GM23338 (cell line): Measurements from ENCODE around the gene TPGS1. TPM values are rescaled to one million over a fixed set of nuclear protein-coding genes. Genes with fewer than 3 reads are reported as not detected.

Experiments
- ATAC-seq: fragments of 200-7000 bp; cut with Tn5 transposase; 3 replicates; pipeline ENCODE4 v1.9.1; 2020
- DNase-seq: peaks from one replicate; pipeline ENCODE4 v3.0.0-alpha.2; 2015; ENCODE audit warnings: low spot score
- H2AFZ ChIP-seq: fragments of 200-600 bp; sonication (generic); 2 replicates; pipeline ENCODE4 v1.8.0; 2016; ENCODE audit warnings: antibody characterized with exemption, mild to moderate bottlenecking, moderate library complexity
- H3F3A ChIP-seq: fragments of 200-600 bp; sonication (generic); replicated peaks from 2 replicates; pipeline ENCODE4 v1.8.0; 2017; ENCODE audit warnings: antibody characterized with exemption, mixed run types, low read depth
- H3K27ac ChIP-seq: fragments of 200-600 bp; sonication (generic); 2 replicates; pipeline ENCODE4 v1.6.1; 2016; ENCODE audit warnings: low read depth
- H3K27me3 ChIP-seq: fragments of 200-600 bp; sonication (generic); 2 replicates; pipeline ENCODE4 v1.8.0; 2016; ENCODE audit warnings: mild to moderate bottlenecking, mixed run types, moderate library complexity; ENCODE audit not compliant: insufficient read depth
- H3K36me3 ChIP-seq: fragments of 200-600 bp; sonication (generic); 2 replicates; pipeline ENCODE4 v1.8.0; 2016; ENCODE audit warnings: mild to moderate bottlenecking; ENCODE audit not compliant: insufficient read depth
- H3K4me1 ChIP-seq: fragments of 200-600 bp; sonication (generic); 2 replicates; pipeline ENCODE4 v1.8.0; 2016; ENCODE audit warnings: mild to moderate bottlenecking, moderate library complexity; ENCODE audit not compliant: insufficient read depth
- H3K4me2 ChIP-seq: fragments of 200-600 bp; sonication (generic); 2 replicates; pipeline ENCODE4 v1.7.1; 2017; ENCODE audit warnings: mixed run types
- H3K4me3 ChIP-seq: fragments of 200-600 bp; sonication (generic); 2 replicates; pipeline ENCODE4 v1.6.1; 2016; ENCODE audit warnings: mixed run types
- H3K79me2 ChIP-seq: fragments of 200-600 bp; sonication (generic); replicated peaks from 2 replicates; pipeline ENCODE4 v1.8.0; 2017; ENCODE audit warnings: mild to moderate bottlenecking; ENCODE audit not compliant: insufficient read depth
- H3K9me2 ChIP-seq: fragments of 200-600 bp; sonication (generic); 2 replicates; pipeline ENCODE4 v1.8.0; 2017; ENCODE audit not compliant: insufficient read depth
- H4K20me1 ChIP-seq: fragments of 200-600 bp; sonication (generic); replicated peaks from 2 replicates; pipeline ENCODE4 v1.8.0; 2017; ENCODE audit warnings: mild to moderate bottlenecking; ENCODE audit not compliant: insufficient read depth
- H3K27ac Mint-ChIP-seq: 2 replicates; pipeline ENCODE4 v1.8.0; 2020; ENCODE audit warnings: inconsistent platforms, mild to moderate bottlenecking, moderate library complexity, mixed read lengths
- H3K27me3 Mint-ChIP-seq: 3 replicates; pipeline ENCODE4 v1.8.0; 2022; ENCODE audit warnings: low read depth, mild to moderate bottlenecking, moderate library complexity, mixed read lengths, inconsistent platforms; ENCODE audit not compliant: insufficient read depth, poor library complexity
- H3K36me3 Mint-ChIP-seq: 3 replicates; pipeline ENCODE4 v1.8.0; 2021; ENCODE audit warnings: low read depth, mild to moderate bottlenecking, inconsistent platforms, moderate library complexity, mixed read lengths
- H3K4me1 Mint-ChIP-seq: 3 replicates; pipeline ENCODE4 v1.8.0; 2020; ENCODE audit warnings: mild to moderate bottlenecking, inconsistent platforms, mixed read lengths
- H3K4me3 Mint-ChIP-seq: 3 replicates; pipeline ENCODE4 v1.8.0; 2021; ENCODE audit warnings: moderate library complexity, mild to moderate bottlenecking, inconsistent platforms, mixed read lengths
- H3K9me3 Mint-ChIP-seq: 3 replicates; pipeline ENCODE4 v1.8.0; 2020; ENCODE audit warnings: moderate library complexity, mild to moderate bottlenecking, inconsistent platforms, mixed read lengths
- CREB1 ChIP-seq: fragments of 250-450 bp; sonication (Bioruptor Pico); IDR thresholded peaks from 2 replicates; pipeline ENCODE4 v1.5.0; 2020; ENCODE audit warnings: low read depth, mild to moderate bottlenecking, moderate library complexity
- EZH2 ChIP-seq: fragments of 200-600 bp; sonication (generic); IDR thresholded peaks from one replicate; pipeline ENCODE4 v1.8.0; 2017; ENCODE audit warnings: antibody characterized with exemption, mild to moderate bottlenecking, low read depth; ENCODE audit not compliant: unreplicated experiment
- EZH2phosphoT487 ChIP-seq: fragments of 200-600 bp; sonication (generic); IDR thresholded peaks from one replicate; pipeline ENCODE4 v1.8.1; 2018; ENCODE audit warnings: antibody characterized with exemption; ENCODE audit not compliant: unreplicated experiment
- JUNB ChIP-seq: IDR thresholded peaks from one replicate; pipeline ENCODE4 v1.6.1; 2016; ENCODE audit warnings: antibody characterized with exemption; ENCODE audit not compliant: unreplicated experiment
- NANOG ChIP-seq: IDR thresholded peaks from 2 replicates; pipeline ENCODE4 v1.6.1; 2016; ENCODE audit warnings: antibody characterized with exemption, borderline replicate concordance
- POLR2AphosphoS5 ChIP-seq: IDR thresholded peaks from 2 replicates; pipeline ENCODE4 v1.6.1; 2016; ENCODE audit warnings: antibody characterized with exemption, low read depth
- STAT1 ChIP-seq: IDR thresholded peaks from one replicate; pipeline ENCODE4 v1.6.1; 2016; ENCODE audit warnings: antibody characterized with exemption; ENCODE audit not compliant: unreplicated experiment
- ZNF114 ChIP-seq: fragments of 250-450 bp; sonication (Bioruptor Pico); IDR thresholded peaks from 2 replicates; pipeline ENCODE4 v1.5.0; 2020; ENCODE audit warnings: mild to moderate bottlenecking, moderate library complexity
- ZNF331 ChIP-seq: fragments of 250-450 bp; sonication (Bioruptor Pico); IDR thresholded peaks from 2 replicates; pipeline ENCODE4 v1.5.0; 2020; ENCODE audit warnings: low read depth, mild to moderate bottlenecking, moderate library complexity
- polyA plus RNA-seq: library from polyadenylated mRNA; unstranded; fragments of >200 nt; fragmentation: Nextera tagmentation; extraction: Ambion mirVana; gene quantifications from 2 replicates; pipeline ENCODE4 v1.2.1, GENCODE V29; 2016
- total RNA-seq: library from RNA; depleted of rRNA; stranded (reverse); fragments of >200 nt; shearing (Covaris generic); gene quantifications from 2 replicates; pipeline ENCODE4 v1.2.3, GENCODE V29; 2014
- TF ChIP-seq, protein P1 (sequence below): IDR thresholded peaks from 2 replicates; pipeline ENCODE4 v1.6.1; 2016; ENCODE audit warnings: antibody characterized with exemption
- TF ChIP-seq, protein P2 (sequence below): fragments of 250-450 bp; sonication (Bioruptor Pico); IDR thresholded peaks from 2 replicates; pipeline ENCODE4 v1.5.0; 2020; ENCODE audit warnings: mild to moderate bottlenecking, moderate library complexity
- TF ChIP-seq, protein P3 (sequence below), 2 experiments: fragments of 200-600 bp in 1 of 2; sonication (generic) in 1 of 2; conservative IDR thresholded peaks; 2 replicates each; pipeline versions ENCODE4 v1.5.1 to v1.6.1; 2016 to 2017; ENCODE audit warnings: antibody characterized with exemption in 2 of 2, low read depth in 2 of 2, mild to moderate bottlenecking in 2 of 2, moderate library complexity in 1 of 2
- TF ChIP-seq, protein P4 (sequence below): IDR thresholded peaks from one replicate; pipeline ENCODE4 v1.6.1; 2018; ENCODE audit warnings: antibody characterized with exemption; ENCODE audit not compliant: unreplicated experiment

TPGS1 gene
- total and polyA plus RNA-seq, 2 experiments from 2014 or later = 11.9 to 38.4 TPM

DNA sequence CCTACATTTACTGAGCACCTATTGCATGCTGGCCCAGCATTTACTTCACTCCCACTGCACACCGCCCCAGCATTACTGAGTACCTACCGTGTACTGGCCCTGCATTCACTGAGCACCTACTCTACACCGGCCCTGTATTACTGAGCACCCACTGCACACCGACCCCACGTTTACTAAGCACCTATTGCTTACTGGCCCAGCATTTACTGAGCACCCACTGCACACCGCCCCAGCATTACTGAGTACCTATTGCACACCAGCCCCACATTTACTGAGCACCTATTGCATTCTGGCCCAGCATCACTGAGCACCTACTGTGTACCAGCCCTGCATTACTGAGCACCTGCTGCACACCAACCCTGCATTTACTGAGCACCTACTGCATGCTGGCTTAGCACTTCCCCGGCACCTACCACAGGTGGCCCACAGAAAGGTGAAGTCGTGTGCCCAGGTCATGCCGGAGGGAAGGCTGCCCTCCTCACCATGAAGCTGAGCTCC is 6.9 kb downstream of the TPGS1 start:
- no peak overlapping the region; the same call in 2 of the 3 replicates for H3K4me3 Mint-ChIP-seq
- no peak overlapping the region for H3K4me2 ChIP-seq
- H3F3A ChIP-seq = peaks cover 22% of the 10 kb centered on the region
- TF ChIP-seq ZNF114 (no peak), JUNB (no peak), EZH2phosphoT487 (no peak), CREB1 (CRISPR knock-in tag) (no peak), NANOG (no peak), ZNF331 (CRISPR knock-in tag) (no peak), POLR2AphosphoS5 (no peak), STAT1 (no peak), EZH2 (no peak)
- TF ChIP-seq, protein P1, sequence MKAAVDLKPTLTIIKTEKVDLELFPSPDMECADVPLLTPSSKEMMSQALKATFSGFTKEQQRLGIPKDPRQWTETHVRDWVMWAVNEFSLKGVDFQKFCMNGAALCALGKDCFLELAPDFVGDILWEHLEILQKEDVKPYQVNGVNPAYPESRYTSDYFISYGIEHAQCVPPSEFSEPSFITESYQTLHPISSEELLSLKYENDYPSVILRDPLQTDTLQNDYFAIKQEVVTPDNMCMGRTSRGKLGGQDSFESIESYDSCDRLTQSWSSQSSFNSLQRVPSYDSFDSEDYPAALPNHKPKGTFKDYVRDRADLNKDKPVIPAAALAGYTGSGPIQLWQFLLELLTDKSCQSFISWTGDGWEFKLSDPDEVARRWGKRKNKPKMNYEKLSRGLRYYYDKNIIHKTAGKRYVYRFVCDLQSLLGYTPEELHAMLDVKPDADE = no peak
- TF ChIP-seq, protein P2, sequence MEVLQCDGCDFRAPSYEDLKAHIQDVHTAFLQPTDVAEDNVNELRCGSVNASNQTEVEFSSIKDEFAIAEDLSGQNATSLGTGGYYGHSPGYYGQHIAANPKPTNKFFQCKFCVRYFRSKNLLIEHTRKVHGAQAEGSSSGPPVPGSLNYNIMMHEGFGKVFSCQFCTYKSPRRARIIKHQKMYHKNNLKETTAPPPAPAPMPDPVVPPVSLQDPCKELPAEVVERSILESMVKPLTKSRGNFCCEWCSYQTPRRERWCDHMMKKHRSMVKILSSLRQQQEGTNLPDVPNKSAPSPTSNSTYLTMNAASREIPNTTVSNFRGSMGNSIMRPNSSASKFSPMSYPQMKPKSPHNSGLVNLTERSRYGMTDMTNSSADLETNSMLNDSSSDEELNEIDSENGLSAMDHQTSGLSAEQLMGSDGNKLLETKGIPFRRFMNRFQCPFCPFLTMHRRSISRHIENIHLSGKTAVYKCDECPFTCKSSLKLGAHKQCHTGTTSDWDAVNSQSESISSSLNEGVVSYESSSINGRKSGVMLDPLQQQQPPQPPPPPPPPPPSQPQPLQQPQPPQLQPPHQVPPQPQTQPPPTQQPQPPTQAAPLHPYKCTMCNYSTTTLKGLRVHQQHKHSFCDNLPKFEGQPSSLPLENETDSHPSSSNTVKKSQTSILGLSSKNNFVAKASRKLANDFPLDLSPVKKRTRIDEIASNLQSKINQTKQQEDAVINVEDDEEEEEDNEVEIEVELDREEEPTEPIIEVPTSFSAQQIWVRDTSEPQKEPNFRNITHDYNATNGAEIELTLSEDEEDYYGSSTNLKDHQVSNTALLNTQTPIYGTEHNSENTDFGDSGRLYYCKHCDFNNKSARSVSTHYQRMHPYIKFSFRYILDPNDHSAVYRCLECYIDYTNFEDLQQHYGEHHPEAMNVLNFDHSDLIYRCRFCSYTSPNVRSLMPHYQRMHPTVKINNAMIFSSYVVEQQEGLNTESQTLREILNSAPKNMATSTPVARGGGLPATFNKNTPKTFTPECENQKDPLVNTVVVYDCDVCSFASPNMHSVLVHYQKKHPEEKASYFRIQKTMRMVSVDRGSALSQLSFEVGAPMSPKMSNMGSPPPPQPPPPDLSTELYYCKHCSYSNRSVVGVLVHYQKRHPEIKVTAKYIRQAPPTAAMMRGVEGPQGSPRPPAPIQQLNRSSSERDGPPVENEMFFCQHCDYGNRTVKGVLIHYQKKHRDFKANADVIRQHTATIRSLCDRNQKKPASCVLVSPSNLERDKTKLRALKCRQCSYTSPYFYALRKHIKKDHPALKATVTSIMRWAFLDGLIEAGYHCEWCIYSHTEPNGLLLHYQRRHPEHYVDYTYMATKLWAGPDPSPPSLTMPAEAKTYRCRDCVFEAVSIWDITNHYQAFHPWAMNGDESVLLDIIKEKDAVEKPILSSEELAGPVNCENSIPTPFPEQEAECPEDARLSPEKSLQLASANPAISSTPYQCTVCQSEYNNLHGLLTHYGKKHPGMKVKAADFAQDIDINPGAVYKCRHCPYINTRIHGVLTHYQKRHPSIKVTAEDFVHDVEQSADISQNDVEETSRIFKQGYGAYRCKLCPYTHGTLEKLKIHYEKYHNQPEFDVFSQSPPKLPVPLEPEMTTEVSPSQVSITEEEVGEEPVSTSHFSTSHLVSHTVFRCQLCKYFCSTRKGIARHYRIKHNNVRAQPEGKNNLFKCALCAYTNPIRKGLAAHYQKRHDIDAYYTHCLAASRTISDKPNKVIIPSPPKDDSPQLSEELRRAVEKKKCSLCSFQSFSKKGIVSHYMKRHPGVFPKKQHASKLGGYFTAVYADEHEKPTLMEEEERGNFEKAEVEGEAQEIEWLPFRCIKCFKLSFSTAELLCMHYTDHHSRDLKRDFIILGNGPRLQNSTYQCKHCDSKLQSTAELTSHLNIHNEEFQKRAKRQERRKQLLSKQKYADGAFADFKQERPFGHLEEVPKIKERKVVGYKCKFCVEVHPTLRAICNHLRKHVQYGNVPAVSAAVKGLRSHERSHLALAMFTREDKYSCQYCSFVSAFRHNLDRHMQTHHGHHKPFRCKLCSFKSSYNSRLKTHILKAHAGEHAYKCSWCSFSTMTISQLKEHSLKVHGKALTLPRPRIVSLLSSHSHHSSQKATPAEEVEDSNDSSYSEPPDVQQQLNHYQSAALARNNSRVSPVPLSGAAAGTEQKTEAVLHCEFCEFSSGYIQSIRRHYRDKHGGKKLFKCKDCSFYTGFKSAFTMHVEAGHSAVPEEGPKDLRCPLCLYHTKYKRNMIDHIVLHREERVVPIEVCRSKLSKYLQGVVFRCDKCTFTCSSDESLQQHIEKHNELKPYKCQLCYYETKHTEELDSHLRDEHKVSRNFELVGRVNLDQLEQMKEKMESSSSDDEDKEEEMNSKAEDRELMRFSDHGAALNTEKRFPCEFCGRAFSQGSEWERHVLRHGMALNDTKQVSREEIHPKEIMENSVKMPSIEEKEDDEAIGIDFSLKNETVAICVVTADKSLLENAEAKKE = no peak
- TF ChIP-seq, protein P3, sequence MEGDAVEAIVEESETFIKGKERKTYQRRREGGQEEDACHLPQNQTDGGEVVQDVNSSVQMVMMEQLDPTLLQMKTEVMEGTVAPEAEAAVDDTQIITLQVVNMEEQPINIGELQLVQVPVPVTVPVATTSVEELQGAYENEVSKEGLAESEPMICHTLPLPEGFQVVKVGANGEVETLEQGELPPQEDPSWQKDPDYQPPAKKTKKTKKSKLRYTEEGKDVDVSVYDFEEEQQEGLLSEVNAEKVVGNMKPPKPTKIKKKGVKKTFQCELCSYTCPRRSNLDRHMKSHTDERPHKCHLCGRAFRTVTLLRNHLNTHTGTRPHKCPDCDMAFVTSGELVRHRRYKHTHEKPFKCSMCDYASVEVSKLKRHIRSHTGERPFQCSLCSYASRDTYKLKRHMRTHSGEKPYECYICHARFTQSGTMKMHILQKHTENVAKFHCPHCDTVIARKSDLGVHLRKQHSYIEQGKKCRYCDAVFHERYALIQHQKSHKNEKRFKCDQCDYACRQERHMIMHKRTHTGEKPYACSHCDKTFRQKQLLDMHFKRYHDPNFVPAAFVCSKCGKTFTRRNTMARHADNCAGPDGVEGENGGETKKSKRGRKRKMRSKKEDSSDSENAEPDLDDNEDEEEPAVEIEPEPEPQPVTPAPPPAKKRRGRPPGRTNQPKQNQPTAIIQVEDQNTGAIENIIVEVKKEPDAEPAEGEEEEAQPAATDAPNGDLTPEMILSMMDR (conservative IDR thresholded peaks at IDR 0.05; ENCODE audit: low read depth in 2 of 2) = no peak
- TF ChIP-seq, protein P4, sequence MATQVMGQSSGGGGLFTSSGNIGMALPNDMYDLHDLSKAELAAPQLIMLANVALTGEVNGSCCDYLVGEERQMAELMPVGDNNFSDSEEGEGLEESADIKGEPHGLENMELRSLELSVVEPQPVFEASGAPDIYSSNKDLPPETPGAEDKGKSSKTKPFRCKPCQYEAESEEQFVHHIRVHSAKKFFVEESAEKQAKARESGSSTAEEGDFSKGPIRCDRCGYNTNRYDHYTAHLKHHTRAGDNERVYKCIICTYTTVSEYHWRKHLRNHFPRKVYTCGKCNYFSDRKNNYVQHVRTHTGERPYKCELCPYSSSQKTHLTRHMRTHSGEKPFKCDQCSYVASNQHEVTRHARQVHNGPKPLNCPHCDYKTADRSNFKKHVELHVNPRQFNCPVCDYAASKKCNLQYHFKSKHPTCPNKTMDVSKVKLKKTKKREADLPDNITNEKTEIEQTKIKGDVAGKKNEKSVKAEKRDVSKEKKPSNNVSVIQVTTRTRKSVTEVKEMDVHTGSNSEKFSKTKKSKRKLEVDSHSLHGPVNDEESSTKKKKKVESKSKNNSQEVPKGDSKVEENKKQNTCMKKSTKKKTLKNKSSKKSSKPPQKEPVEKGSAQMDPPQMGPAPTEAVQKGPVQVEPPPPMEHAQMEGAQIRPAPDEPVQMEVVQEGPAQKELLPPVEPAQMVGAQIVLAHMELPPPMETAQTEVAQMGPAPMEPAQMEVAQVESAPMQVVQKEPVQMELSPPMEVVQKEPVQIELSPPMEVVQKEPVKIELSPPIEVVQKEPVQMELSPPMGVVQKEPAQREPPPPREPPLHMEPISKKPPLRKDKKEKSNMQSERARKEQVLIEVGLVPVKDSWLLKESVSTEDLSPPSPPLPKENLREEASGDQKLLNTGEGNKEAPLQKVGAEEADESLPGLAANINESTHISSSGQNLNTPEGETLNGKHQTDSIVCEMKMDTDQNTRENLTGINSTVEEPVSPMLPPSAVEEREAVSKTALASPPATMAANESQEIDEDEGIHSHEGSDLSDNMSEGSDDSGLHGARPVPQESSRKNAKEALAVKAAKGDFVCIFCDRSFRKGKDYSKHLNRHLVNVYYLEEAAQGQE = no peak
- H3K9me2 ChIP-seq = no peaks in the 10 kb centered on the region
- peaks cover 22% of the 10 kb centered on the region for H3K36me3 Mint-ChIP-seq
- ATAC-seq (no peak), DNase-seq (no peak)
- H3K27me3 Mint-ChIP-seq = peaks cover 27% of the 10 kb centered on the region
- no peak overlapping the region for H2AFZ ChIP-seq
- peaks cover 3% of the 10 kb centered on the region; the same call in 2 of the 3 replicates for H3K9me3 Mint-ChIP-seq
- no peaks in the 10 kb centered on the region for H3K79me2 ChIP-seq
- no peak overlapping the region for H3K4me3 ChIP-seq
- 0 out of 2 replicates have a peak, but pooled peaks cover under 1% of the 10 kb centered on the region for H3K27me3 ChIP-seq
- peaks cover 16% of the 10 kb centered on the region for H3K4me1 Mint-ChIP-seq
- H3K27ac ChIP-seq = no peak overlapping the region
- no peak overlapping the region for H3K27ac Mint-ChIP-seq
- H4K20me1 ChIP-seq = no peaks in the 10 kb centered on the region
- no peaks in the 10 kb centered on the region; the same call in 1 of the 2 replicates for H3K36me3 ChIP-seq
- peaks cover 4% of the 10 kb centered on the region; the same call in 1 of the 2 replicates for H3K4me1 ChIP-seq
